ENCODE measurements around the gene CBARP. TPM values are rescaled to one million over a fixed set of nuclear protein-coding genes. Genes with fewer than 3 reads are reported as not detected.

Gene CBARP
- total RNA-seq, 1 donor from 2014 or later: 7.6 TPM

- Mint-ChIP-seq H3K27me3 (ENCODE audit: low read depth) (no peaks in the 10 kb centered on the region), H3K4me1 (ENCODE audit: low read depth) (peaks cover 77% of the 10 kb centered on the region), H3K36me3 (ENCODE audit: low read depth) (peaks cover 7% of the 10 kb centered on the region), H3K9me3 (ENCODE audit: low read depth) (no peaks in the 10 kb centered on the region), H3K4me3 (ENCODE audit: unreplicated experiment) (peak overlapping the region; percentile 69), H3K27ac (ENCODE audit: unreplicated experiment) (peak overlapping the region; percentile 88)
- TF ChIP-seq, protein P1, sequence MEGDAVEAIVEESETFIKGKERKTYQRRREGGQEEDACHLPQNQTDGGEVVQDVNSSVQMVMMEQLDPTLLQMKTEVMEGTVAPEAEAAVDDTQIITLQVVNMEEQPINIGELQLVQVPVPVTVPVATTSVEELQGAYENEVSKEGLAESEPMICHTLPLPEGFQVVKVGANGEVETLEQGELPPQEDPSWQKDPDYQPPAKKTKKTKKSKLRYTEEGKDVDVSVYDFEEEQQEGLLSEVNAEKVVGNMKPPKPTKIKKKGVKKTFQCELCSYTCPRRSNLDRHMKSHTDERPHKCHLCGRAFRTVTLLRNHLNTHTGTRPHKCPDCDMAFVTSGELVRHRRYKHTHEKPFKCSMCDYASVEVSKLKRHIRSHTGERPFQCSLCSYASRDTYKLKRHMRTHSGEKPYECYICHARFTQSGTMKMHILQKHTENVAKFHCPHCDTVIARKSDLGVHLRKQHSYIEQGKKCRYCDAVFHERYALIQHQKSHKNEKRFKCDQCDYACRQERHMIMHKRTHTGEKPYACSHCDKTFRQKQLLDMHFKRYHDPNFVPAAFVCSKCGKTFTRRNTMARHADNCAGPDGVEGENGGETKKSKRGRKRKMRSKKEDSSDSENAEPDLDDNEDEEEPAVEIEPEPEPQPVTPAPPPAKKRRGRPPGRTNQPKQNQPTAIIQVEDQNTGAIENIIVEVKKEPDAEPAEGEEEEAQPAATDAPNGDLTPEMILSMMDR (IDR thresholded peaks at IDR 0.05): peak; percentile 58
- no peak for DNase-seq (ENCODE audit: low spot score)
Measured at GRCh38 chr19:1261538-1261797, 23.7 kb upstream of the CBARP start.

DNA sequence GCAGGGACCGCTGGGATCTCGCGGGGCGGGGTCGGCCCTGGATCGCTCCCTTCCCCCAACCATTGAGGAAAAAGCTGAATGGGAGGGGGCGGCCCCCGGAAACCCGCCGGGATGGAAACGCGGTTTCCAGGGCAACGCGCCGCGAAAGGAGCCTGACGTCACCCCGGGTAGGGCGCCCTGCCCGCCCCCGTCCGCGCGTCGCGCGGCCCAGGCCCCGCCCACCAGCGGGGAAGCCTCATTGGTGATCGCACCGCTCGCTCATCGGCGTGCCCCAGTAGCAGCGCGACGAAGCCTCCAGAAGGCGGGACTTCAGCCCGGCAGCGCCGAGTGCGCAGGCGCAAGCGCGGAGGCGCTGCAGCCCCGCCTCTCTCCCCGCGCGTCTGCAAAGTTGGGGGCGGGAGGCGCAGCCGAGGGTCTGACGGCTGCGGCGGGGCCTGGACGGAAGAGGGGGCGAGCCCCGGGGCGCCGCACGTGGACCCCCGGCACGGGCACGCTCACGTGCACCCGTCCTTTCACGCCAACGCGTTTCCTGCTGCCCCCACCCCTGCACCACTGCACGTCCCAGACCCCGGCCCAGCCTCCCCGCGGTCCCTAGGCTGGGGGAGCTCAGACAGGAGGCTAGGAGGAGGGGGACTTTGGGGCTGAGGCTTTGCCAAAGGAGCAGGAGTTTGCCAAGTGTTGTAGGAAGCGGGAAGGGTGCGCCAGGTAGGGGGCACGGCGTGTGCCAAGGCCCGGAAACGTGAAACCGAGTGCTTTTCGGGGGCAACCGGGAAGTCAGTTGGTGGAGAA lies 23.1 kb upstream of the CBARP start:
- no peaks in the 10 kb centered on the region for H3K9me3 Mint-ChIP-seq (ENCODE audit: low read depth)
- peaks cover 9% of the 10 kb centered on the region for H3K36me3 Mint-ChIP-seq (ENCODE audit: low read depth)
- TF ChIP-seq, protein P1 (IDR thresholded peaks at IDR 0.05): no peak
- no peaks in the 10 kb centered on the region for H3K27me3 Mint-ChIP-seq (ENCODE audit: low read depth)
- peaks cover 80% of the 10 kb centered on the region for H3K4me1 Mint-ChIP-seq (ENCODE audit: low read depth)
- peak overlapping the region; percentile 69 for H3K4me3 Mint-ChIP-seq (ENCODE audit: unreplicated experiment)
- DNase-seq (ENCODE audit: low spot score): no peak
- H3K27ac Mint-ChIP-seq (ENCODE audit: unreplicated experiment): peak overlapping the region; percentile 88

GRCh38 chr19:1259876-1260748 lies 22.3 kb upstream of the CBARP start:
- no peak for DNase-seq (ENCODE audit: low spot score)
- no peaks in the 10 kb centered on the region for H3K9me3 Mint-ChIP-seq (ENCODE audit: low read depth)
- TF ChIP-seq, protein P1 (IDR thresholded peaks at IDR 0.05): no peak
- H3K27ac Mint-ChIP-seq (ENCODE audit: unreplicated experiment): peak overlapping the region; percentile 96
- no peaks in the 10 kb centered on the region for H3K27me3 Mint-ChIP-seq (ENCODE audit: low read depth)
- peaks cover 13% of the 10 kb centered on the region for H3K36me3 Mint-ChIP-seq (ENCODE audit: low read depth)
- peak overlapping the region; percentile 36 for H3K4me3 Mint-ChIP-seq (ENCODE audit: unreplicated experiment)
- H3K4me1 Mint-ChIP-seq (ENCODE audit: low read depth): peaks cover 80% of the 10 kb centered on the region

- Mint-ChIP-seq H3K27ac (ENCODE audit: unreplicated experiment) (peak overlapping the region; percentile 96), H3K9me3 (ENCODE audit: low read depth) (no peaks in the 10 kb centered on the region), H3K4me1 (ENCODE audit: low read depth) (peaks cover 81% of the 10 kb centered on the region), H3K27me3 (ENCODE audit: low read depth) (no peaks in the 10 kb centered on the region), H3K36me3 (ENCODE audit: low read depth) (peaks cover 18% of the 10 kb centered on the region), H3K4me3 (ENCODE audit: unreplicated experiment) (peak overlapping the region; percentile 36)
- TF ChIP-seq, protein P1 (IDR thresholded peaks at IDR 0.05): peak; percentile 7
- no peak for DNase-seq (ENCODE audit: low spot score)
Measured at GRCh38 chr19:1259206-1259875, 21.5 kb upstream of the CBARP start.

GRCh38 chr19:1258707-1259205 lies 21.0 kb upstream of the CBARP start:
- Mint-ChIP-seq H3K27me3 (ENCODE audit: low read depth) (no peaks in the 10 kb centered on the region), H3K4me1 (ENCODE audit: low read depth) (peaks cover 79% of the 10 kb centered on the region), H3K27ac (ENCODE audit: unreplicated experiment) (peak overlapping the region; percentile 96), H3K36me3 (ENCODE audit: low read depth) (peaks cover 18% of the 10 kb centered on the region), H3K9me3 (ENCODE audit: low read depth) (no peaks in the 10 kb centered on the region), H3K4me3 (ENCODE audit: unreplicated experiment) (peak overlapping the region; percentile 36)
- DNase-seq (ENCODE audit: low spot score): no peak
- TF ChIP-seq, protein P1 (IDR thresholded peaks at IDR 0.05): peak; percentile 18
